ENCODE measurements around the gene ZDHHC6. TPM values are rescaled to one million over a fixed set of nuclear protein-coding genes. Genes with fewer than 3 reads are reported as not detected.
A peak's percentile ranks its signal among the peaks of the same experiment; 100 is the strongest.

Gene ZDHHC6
- total RNA-seq, 2 donors from 2014 or later = 12.2 to 14.5 TPM

- no peaks in the 10 kb centered on the region for H3K27me3 ChIP-seq
- no peaks in the 10 kb centered on the region for H3K9me3 ChIP-seq
- TF ChIP-seq POLR2A (IDR thresholded peaks at IDR 0.05) = no peak
- TF ChIP-seq CTCF (IDR thresholded peaks at IDR 0.05) = no peak
- H3K4me3 ChIP-seq = no peak overlapping the region
- no peak overlapping the region for H3K27ac ChIP-seq
- WGBS, 2 donors = 48 to 53% methylated on average over 4 of the region's 4 CpGs
- DNase-seq (no peak), ATAC-seq (no peak)
- intact Hi-C loops (cut with DNase I) = no loop called here
- no peaks in the 10 kb centered on the region for H3K4me1 ChIP-seq
- H3K36me3 ChIP-seq (replicated peaks in 1 of 2; ENCODE audit: insufficient read depth in 1 of 2, low read depth in 2 of 2) = no peaks in the 10 kb centered on the region
These were observed 61.5 kb downstream of the ZDHHC6 start for GRCh38 chr10:112385201-112385600.

GRCh38 chr10:112384141-112384540, 62.6 kb downstream of the ZDHHC6 start:
- ATAC-seq (no peak), DNase-seq (no peak)
- H3K4me3 ChIP-seq = no peak overlapping the region
- no peaks in the 10 kb centered on the region for H3K36me3 ChIP-seq (replicated peaks in 1 of 2; ENCODE audit: insufficient read depth in 1 of 2, low read depth in 2 of 2)
- no peaks in the 10 kb centered on the region for H3K27me3 ChIP-seq
- WGBS, 2 donors = 89 to 90% methylated on average over 2 of the region's 2 CpGs
- TF ChIP-seq CTCF (IDR thresholded peaks at IDR 0.05) = no peak
- TF ChIP-seq POLR2A (IDR thresholded peaks at IDR 0.05) = no peak
- intact Hi-C loops (cut with DNase I) = no loop called here
- no peak overlapping the region for H3K27ac ChIP-seq
- no peaks in the 10 kb centered on the region for H3K4me1 ChIP-seq
- H3K9me3 ChIP-seq = no peaks in the 10 kb centered on the region

- Histone ChIP-seq H3K27ac (no peak overlapping the region), H3K27me3 (no peaks in the 10 kb centered on the region), H3K4me3 (no peak overlapping the region), H3K4me1 (no peaks in the 10 kb centered on the region), H3K9me3 (no peaks in the 10 kb centered on the region), H3K36me3 (replicated peaks in 1 of 2; ENCODE audit: insufficient read depth in 1 of 2, low read depth in 2 of 2) (no peaks in the 10 kb centered on the region)
- DNase-seq = peak in 1 of 4 donors; percentile 15
- TF ChIP-seq CTCF (IDR thresholded peaks at IDR 0.05) (no peak), POLR2A (IDR thresholded peaks at IDR 0.05) (no peak)
- intact Hi-C loops (cut with DNase I) = no loop called here
- ATAC-seq = no peak
- WGBS, 2 donors = 45 to 63% methylated on average over 3 of the region's 3 CpGs
These were observed 63.4 kb downstream of the ZDHHC6 start for GRCh38 chr10:112383325-112383724.

- ATAC-seq = no peak
- H3K4me1 ChIP-seq = no peaks in the 10 kb centered on the region
These were observed 64.0 kb downstream of the ZDHHC6 start for GRCh38 chr10:112382515-112383235.

More at GRCh38 chr10:112382515-112383235, 64.0 kb downstream of the ZDHHC6 start:
- no peaks in the 10 kb centered on the region for H3K9me3 ChIP-seq
- H3K4me3 ChIP-seq = no peak overlapping the region
- TF ChIP-seq POLR2A (IDR thresholded peaks at IDR 0.05) (no peak), CTCF (IDR thresholded peaks at IDR 0.05) (no peak)
- no peaks in the 10 kb centered on the region for H3K27me3 ChIP-seq
- no peak overlapping the region for H3K27ac ChIP-seq
- 38 to 39% methylated on average over 9 of the region's 9 CpGs for WGBS, 2 donors
- H3K36me3 ChIP-seq (replicated peaks in 1 of 2; ENCODE audit: insufficient read depth in 1 of 2, low read depth in 2 of 2) = no peaks in the 10 kb centered on the region
- intact Hi-C loops (cut with DNase I) = no loop called here
- DNase-seq = no peak

Other genes with a start within 250 kb of the ZDHHC6 start
- gene TECTB, start 163.5 kb downstream of the ZDHHC6 start, total RNA-seq = not detected
- gene ACSL5, start 72.8 kb downstream of the ZDHHC6 start, total RNA-seq = 1 to 10 TPM; 7.3 to 9.6 TPM
- 10 to 100 TPM; 28.3 to 84.4 TPM for gene VTI1A, start 301 bp upstream of the ZDHHC6 start, total RNA-seq